ENCODE data around the gene KCTD10. TPM values are rescaled to one million over a fixed set of nuclear protein-coding genes. Genes with fewer than 3 reads are reported as not detected.

KCTD10 gene
- total RNA-seq, 1 experiment from 2014 or later = 44.7 TPM

- Mint-ChIP-seq H3K4me3 (no peak overlapping the region), H3K36me3 (peaks cover 74% of the 10 kb centered on the region), H3K27me3 (ENCODE audit: low read depth) (no peaks in the 10 kb centered on the region), H3K9me3 (peaks cover 26% of the 10 kb centered on the region), H3K4me1 (no peaks in the 10 kb centered on the region), H3K27ac (no peak overlapping the region)
- ChIA-PET POLR2A (interaction anchor here (0.7 kb wide), 1 partner anchor 29 kb away, joined by 4 read pairs; no protein-coding TSS in a partner anchor), CTCF (interaction anchor here (0.7 kb wide), 1 partner anchor 64 kb away, joined by 3 read pairs; no protein-coding TSS in a partner anchor)
- no peak for DNase-seq (ENCODE audit: low spot score)
- TF ChIP-seq ZNF532 (CRISPR knock-in tag; IDR thresholded peaks at IDR 0.05; ENCODE audit: borderline replicate concordance) (no peak), SP1 (CRISPR knock-in tag; conservative IDR thresholded peaks at IDR 0.05) (no peak), E2F5 (CRISPR knock-in tag; IDR thresholded peaks at IDR 0.05) (no peak), TEAD4 (CRISPR knock-in tag; IDR thresholded peaks at IDR 0.05) (no peak), IRF1 (CRISPR knock-in tag; IDR thresholded peaks at IDR 0.05) (no peak), GABPB1 (CRISPR knock-in tag; IDR thresholded peaks at IDR 0.05) (no peak), ZNF121 (CRISPR knock-in tag; IDR thresholded peaks at IDR 0.05) (no peak), GTF2I (CRISPR knock-in tag; conservative IDR thresholded peaks at IDR 0.05) (no peak), ZNF396 (CRISPR knock-in tag; IDR thresholded peaks at IDR 0.05; ENCODE audit: borderline replicate concordance) (no peak), ZNF317 (CRISPR knock-in tag; IDR thresholded peaks at IDR 0.05; ENCODE audit: borderline replicate concordance, low read depth) (no peak), MAX (CRISPR knock-in tag; IDR thresholded peaks at IDR 0.05) (no peak), MLX (CRISPR knock-in tag; IDR thresholded peaks at IDR 0.05) (no peak), ZNF671 (CRISPR knock-in tag; IDR thresholded peaks at IDR 0.05) (no peak), NR3C1 (CRISPR knock-in tag; conservative IDR thresholded peaks at IDR 0.05; ENCODE audit: low read depth) (no peak), ZNF219 (CRISPR knock-in tag; IDR thresholded peaks at IDR 0.05; ENCODE audit: borderline replicate concordance) (no peak), ZMAT4 (CRISPR knock-in tag; IDR thresholded peaks at IDR 0.05) (no peak), ZNF423 (CRISPR knock-in tag; IDR thresholded peaks at IDR 0.05) (no peak)
- ATAC-seq = no peak
Observed at GRCh38 chr12:109492371-109492770, 15.3 kb upstream of the KCTD10 start.

- DNase-seq (ENCODE audit: low spot score) (no peak), ATAC-seq (no peak)
- POLR2A ChIA-PET = no interaction called here
- Mint-ChIP-seq H3K36me3 (peaks cover 79% of the 10 kb centered on the region), H3K27me3 (ENCODE audit: low read depth) (no peaks in the 10 kb centered on the region), H3K4me3 (no peak overlapping the region), H3K27ac (no peak overlapping the region), H3K4me1 (no peaks in the 10 kb centered on the region), H3K9me3 (peaks cover 25% of the 10 kb centered on the region)
- CTCF ChIA-PET = no interaction called here
- TF ChIP-seq USF2 (CRISPR knock-in tag; IDR thresholded peaks at IDR 0.05) (no peak), PRDM15 (CRISPR knock-in tag; IDR thresholded peaks at IDR 0.05) (no peak), ZNF512 (CRISPR knock-in tag; IDR thresholded peaks at IDR 0.05; ENCODE audit: borderline replicate concordance) (no peak)
Observed at GRCh38 chr12:109491671-109492070, 14.6 kb upstream of the KCTD10 start.
